ENCODE data around the gene VWA1. TPM values are rescaled to one million over a fixed set of nuclear protein-coding genes. Genes with fewer than 3 reads are reported as not detected.

Gene VWA1
- total RNA-seq, 1 donor from 2014 or later, result 58.7 TPM

GRCh38 chr1:1489861-1490260 lies 54.4 kb downstream of the VWA1 start:
- no peak for DNase-seq

GRCh38 chr1:1490633-1491230 lies 55.2 kb downstream of the VWA1 start:
- ATAC-seq, result no peak
- peaks cover 7% of the 10 kb centered on the region for H3K9me3 ChIP-seq
- TF ChIP-seq CTCF (IDR thresholded peaks at IDR 0.05), result no peak
- peaks cover 72% of the 10 kb centered on the region for H3K36me3 ChIP-seq
- no peak for DNase-seq
- H3K4me3 ChIP-seq, result no peak overlapping the region
- H3K27ac ChIP-seq, result no peak overlapping the region
- no peaks in the 10 kb centered on the region for H3K4me1 ChIP-seq
- intact Hi-C loops (cut with DNase I), result no loop called here
- no peaks in the 10 kb centered on the region for H3K27me3 ChIP-seq (ENCODE audit: low read depth)

More at GRCh38 chr1:1489861-1490260, 54.4 kb downstream of the VWA1 start:
- Histone ChIP-seq H3K27me3 (ENCODE audit: low read depth) (no peaks in the 10 kb centered on the region), H3K27ac (no peak overlapping the region), H3K4me1 (no peaks in the 10 kb centered on the region), H3K9me3 (peaks cover 7% of the 10 kb centered on the region), H3K36me3 (peaks cover 72% of the 10 kb centered on the region), H3K4me3 (no peak overlapping the region)
- ATAC-seq, result no peak
- intact Hi-C loops (cut with DNase I), result no loop called here
- no peak for TF ChIP-seq CTCF (IDR thresholded peaks at IDR 0.05)

- DNase-seq (no peak), ATAC-seq (no peak)
- Histone ChIP-seq H3K9me3 (peaks cover 7% of the 10 kb centered on the region), H3K36me3 (peaks cover 67% of the 10 kb centered on the region), H3K27ac (no peak overlapping the region), H3K4me3 (no peak overlapping the region), H3K4me1 (no peaks in the 10 kb centered on the region), H3K27me3 (ENCODE audit: low read depth) (no peaks in the 10 kb centered on the region)
- intact Hi-C loops (cut with DNase I), result no loop called here
- TF ChIP-seq CTCF (IDR thresholded peaks at IDR 0.05), result no peak
These were observed 56.1 kb downstream of the VWA1 start for GRCh38 chr1:1491601-1492000.

Other genes starting within 250 kb of the VWA1 start
- 0.47 TPM for gene TNFRSF18, start 229.1 kb upstream of the VWA1 start, total RNA-seq
- 3.0 TPM for gene TNFRSF4, start 221.5 kb upstream of the VWA1 start, total RNA-seq
- gene SDF4, start 203.7 kb upstream of the VWA1 start, total RNA-seq, result 127 TPM
- gene B3GALT6, start 203.5 kb upstream of the VWA1 start, total RNA-seq, result 13.7 TPM
- 1.2 TPM for gene C1QTNF12, start 189.0 kb upstream of the VWA1 start, total RNA-seq
- gene UBE2J2, start 161.8 kb upstream of the VWA1 start, total RNA-seq, result 49.9 TPM
- 4.3 TPM for gene SCNN1D, start 155.3 kb upstream of the VWA1 start, total RNA-seq
- 50.6 TPM for gene ACAP3, start 127.8 kb upstream of the VWA1 start, total RNA-seq
- gene PUSL1, start 127.1 kb upstream of the VWA1 start, total RNA-seq, result 16.2 TPM
- 88.9 TPM for gene INTS11, start 111.0 kb upstream of the VWA1 start, total RNA-seq
- gene CPTP, start 110.9 kb upstream of the VWA1 start, total RNA-seq, result 20.4 TPM
- 0.65 TPM for gene TAS1R3, start 104.4 kb upstream of the VWA1 start, total RNA-seq
- 60.4 TPM for gene DVL1, start 86.3 kb upstream of the VWA1 start, total RNA-seq
- gene MXRA8, start 77.1 kb upstream of the VWA1 start, total RNA-seq, result 39.3 TPM
- 82.4 TPM for gene AURKAIP1, start 60.5 kb upstream of the VWA1 start, total RNA-seq
- gene CCNL2, start 36.4 kb upstream of the VWA1 start, total RNA-seq, result 165 TPM
- 79.8 TPM for gene MRPL20, start 28.4 kb upstream of the VWA1 start, total RNA-seq
- gene ANKRD65, start 14.4 kb upstream of the VWA1 start, total RNA-seq, result 22.3 TPM
- 7.8 TPM for gene ATAD3C, start 14.0 kb downstream of the VWA1 start, total RNA-seq
- 19.0 TPM for gene ATAD3B, start 36.1 kb downstream of the VWA1 start, total RNA-seq
- gene ATAD3A, start 76.5 kb downstream of the VWA1 start, total RNA-seq, result 14.1 TPM
- gene TMEM240, start 104.9 kb downstream of the VWA1 start, total RNA-seq, result 3.9 TPM
- 123 TPM for gene SSU72, start 139.2 kb downstream of the VWA1 start, total RNA-seq
- 7.7 TPM for gene FNDC10, start 164.4 kb downstream of the VWA1 start, total RNA-seq
- 82.5 TPM for gene MIB2, start 179.8 kb downstream of the VWA1 start, total RNA-seq
- 27.2 TPM for gene MMP23B, start 196.5 kb downstream of the VWA1 start, total RNA-seq
- gene CDK11B, start 223.3 kb downstream of the VWA1 start, total RNA-seq, result 23.0 TPM

All from lower lobe of right lung (tissue), 2 donors.